ENCODE results near the gene COG7.
"Not testable (repeated sequence)": the region's sequence is repeated elsewhere in the genome, so short reads cannot be mapped to it uniquely, and the experiment has no call there.

Gene COG7

DNA sequence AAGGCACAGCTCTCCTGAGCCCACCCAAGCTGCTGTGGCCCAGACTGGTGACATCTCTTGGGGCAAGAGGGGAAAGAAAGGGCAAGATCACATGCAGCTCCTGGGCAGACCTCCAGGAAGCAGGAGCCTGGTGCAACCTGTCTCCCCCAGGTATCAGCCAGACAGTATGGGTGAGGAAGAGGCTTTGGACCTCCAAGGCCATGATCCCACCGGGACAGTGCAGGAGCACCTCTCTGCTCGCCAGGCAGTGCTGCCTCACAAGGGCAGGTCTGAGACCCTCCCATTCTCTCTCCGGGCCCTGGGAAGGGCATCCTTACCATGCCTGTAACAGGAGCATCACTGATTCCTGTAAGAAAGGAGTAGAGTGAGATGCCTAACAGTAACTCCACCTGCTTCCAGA lies 25.6 kb upstream of the COG7 start:
- DNase-seq (ENCODE audit: extremely low read depth in 1 of 2, low read depth in 1 of 2) = no peak

DNA sequence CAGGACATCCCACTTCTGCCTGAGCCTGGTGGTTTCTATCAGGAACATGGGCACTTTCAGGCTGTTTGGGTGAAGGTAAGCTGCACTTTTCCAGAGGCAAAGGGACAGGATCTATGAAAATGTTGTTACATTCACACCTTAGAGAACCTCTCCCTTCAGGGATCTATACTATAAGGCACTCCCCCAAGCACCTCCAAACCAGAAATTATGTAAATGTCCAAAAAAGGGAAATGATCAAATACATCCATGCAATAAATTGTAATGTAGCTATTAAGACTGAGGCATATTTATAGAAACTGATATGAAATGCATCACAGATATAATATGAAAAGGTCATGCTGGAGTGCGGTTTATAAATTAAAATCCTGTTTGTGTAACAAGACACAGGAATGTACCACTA lies 23.3 kb upstream of the COG7 start:
- no peak for DNase-seq (ENCODE audit: extremely low read depth in 1 of 2, low read depth in 1 of 2)

DNA sequence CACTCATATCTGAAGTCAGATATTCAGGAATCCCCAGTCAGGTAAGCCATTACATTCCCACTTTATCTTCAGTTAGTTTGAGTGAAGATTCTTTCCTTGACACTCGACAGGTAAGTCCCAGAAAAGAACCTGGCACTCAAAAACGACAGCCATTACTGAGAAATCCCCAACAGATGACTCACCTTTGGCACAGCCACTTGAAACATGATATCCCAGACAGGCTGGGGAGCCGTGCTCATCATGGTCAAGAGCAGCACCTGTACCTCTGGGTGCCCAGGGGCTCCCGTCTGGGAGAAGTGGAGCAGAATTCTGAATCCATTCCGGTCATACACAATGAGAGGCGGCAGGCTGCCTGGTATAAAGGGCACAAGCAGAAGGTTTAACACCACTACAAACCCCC lies 16.8 kb upstream of the COG7 start:
- DNase-seq (ENCODE audit: extremely low read depth in 1 of 2, low read depth in 1 of 2) = no peak

DNA sequence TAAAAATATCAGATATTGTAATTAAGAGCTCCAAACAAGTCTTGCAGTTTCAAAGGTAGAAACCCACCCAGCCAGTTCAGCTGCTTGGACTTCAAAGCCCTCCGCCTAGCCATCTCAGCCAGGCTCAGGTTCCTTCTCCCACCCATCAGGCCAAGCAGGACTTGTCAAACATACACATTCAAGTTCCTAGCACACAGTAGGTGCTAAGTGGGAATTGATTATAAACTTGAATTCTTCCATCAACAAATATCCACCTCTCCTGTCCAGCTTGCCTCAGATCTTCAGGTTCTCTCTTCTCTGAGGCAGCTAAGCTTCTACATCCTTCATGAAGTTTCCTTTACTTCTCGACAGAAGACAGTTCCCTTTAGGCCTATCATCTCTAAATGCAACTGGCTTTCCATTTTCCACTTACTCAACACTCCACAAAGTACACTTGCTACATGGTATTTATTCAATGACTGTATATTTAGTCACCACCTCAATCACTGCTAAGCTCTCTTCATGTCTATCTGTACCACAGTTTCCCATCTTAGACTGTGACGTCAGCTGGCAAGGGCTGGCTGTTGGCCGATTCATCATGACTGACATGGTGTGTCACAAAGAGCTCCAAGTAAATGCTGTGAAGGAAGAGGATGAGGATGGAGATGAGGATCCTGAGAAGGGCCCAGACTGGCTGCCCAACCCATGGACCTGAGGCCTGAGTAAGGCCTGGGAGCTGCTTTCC lies 13.3 kb upstream of the COG7 start:
- no peak for DNase-seq (ENCODE audit: extremely low read depth in 1 of 2, low read depth in 1 of 2)

DNA sequence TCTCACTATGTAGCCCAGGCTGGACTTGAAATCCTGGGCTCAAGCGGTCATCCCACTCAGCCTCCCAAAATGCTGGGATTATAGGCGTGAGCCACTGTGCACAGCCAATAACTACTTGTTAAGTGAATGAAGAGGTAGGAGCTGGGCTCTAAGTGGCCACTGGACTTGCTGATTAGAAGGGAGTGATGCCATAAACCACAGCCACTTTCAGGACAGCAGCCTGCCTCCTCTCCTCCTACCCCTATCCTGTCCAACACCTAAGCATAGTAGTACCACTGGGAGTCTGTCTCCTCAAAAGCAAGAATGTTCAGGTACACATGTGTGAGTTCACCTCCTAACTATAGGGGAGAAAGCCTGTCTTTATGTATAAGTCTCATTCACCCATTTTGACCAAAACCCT lies 12.2 kb upstream of the COG7 start:
- DNase-seq (ENCODE audit: extremely low read depth in 1 of 2, low read depth in 1 of 2) = no peak

DNA sequence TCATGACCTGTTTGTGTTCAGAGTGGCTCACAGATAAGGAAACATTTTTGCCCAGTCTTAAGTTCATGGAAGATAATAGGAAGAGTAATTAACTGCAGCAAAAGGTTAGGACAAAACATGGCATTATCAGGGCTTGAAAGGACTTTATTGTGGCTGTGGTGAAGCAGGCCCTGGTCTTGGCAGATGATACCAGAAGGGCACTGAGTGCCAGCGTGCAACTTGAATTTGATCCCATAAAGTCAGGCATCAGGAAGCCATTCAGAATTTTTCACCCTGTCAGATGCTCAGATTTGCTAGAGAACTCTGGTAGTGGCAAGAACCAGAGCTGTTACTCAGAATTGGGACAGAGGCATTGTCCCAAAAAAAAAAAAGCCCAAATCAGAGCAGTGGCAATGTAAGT lies 11.2 kb upstream of the COG7 start:
- no peak for DNase-seq (ENCODE audit: extremely low read depth in 1 of 2, low read depth in 1 of 2)

DNA sequence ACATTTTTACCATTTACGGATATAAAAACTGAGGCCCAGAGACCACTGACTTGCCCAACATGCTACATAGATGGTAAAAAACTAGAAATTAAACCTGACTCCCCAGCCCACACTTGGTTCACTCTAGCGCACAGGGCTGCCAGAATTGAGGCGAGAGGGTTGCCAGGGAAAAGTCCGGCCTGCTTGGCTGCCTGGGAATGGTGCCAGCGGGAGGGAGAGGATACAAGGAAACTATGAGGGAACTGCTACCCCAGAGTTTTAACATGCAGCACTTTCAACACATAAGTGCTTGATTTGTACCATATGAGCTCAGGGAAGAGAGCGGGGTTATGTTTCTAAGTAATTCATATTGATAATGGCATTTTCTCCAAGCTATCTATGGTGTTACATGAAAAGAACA lies 10.0 kb upstream of the COG7 start:
- not testable (repeated sequence) for DNase-seq (ENCODE audit: extremely low read depth in 1 of 2, low read depth in 1 of 2)

DNA sequence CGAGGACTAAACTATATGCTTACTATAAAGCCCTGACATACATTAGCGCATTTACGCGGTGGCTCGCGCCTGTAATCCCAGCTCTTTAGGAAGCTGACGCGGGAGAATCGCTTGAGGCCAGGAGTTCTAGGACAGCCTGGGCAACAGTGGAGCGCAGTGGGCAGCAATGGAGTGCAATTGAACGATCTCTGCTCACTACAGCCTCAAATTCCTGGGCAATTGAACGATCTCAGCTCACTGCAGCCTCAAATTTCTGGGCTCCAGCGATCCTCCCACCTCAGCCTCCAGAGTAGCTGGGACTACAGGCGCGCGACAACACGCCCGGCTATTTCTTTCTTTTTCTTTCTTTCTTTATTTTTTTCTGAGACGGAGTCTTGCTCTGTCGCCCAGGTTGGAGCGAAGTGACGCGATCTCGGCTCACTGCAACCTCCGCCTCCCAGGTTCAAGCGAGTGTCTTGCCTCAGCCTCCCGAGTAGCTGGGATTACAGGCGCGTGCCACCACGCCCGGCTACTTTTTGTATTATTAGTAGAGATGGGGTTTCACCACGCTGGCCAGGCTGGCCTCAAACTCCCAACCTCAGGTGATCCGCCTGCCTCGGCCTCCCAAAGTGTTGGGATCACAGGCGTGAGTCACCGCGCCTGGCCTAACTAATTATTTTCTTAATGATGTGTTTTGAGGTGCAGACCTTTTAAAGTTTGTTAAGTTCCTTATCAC lies 506 bp upstream of the COG7 start:
- DNase-seq (ENCODE audit: extremely low read depth in 1 of 2, low read depth in 1 of 2) = no peak

DNA sequence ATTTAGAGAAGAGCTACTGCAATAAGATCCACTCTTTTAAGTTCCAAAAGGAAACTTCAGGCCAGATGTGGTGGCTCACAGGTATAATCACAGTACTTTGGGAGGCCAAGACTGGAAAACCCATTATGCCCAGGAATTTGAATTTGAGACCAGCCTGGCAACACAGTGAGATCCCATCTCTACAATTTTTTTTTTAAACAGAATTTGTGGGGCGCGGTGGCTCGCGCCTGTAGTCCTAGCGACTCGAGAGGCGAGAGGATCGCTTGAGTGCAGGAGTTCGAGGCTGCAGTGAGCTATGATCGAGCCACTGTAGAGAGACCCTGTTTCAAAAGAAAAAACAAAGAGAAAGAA lies 793 bp downstream of the COG7 start:
- no peak for DNase-seq (ENCODE audit: extremely low read depth in 1 of 2, low read depth in 1 of 2)

DNA sequence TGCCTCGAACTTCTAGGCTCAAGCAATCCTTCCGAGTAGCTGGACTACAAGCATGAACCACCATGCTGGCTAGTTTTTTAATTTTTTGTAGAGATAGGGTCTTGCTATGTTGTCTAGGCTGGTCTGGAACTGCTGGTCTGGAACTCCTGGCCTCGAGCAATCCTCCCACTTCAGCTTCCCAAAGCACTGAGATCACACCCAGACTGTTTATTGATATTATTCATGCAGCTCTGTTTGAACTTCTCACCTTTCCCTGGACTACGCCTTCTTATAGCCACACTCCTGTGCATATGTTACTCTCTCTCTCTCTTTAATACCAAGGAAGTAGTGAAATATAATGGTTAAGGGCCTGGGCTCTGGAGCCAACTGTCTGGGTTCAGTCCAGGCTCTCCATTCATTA lies 4.6 kb downstream of the COG7 start:
- DNase-seq (ENCODE audit: extremely low read depth in 1 of 2, low read depth in 1 of 2) = no peak

DNA sequence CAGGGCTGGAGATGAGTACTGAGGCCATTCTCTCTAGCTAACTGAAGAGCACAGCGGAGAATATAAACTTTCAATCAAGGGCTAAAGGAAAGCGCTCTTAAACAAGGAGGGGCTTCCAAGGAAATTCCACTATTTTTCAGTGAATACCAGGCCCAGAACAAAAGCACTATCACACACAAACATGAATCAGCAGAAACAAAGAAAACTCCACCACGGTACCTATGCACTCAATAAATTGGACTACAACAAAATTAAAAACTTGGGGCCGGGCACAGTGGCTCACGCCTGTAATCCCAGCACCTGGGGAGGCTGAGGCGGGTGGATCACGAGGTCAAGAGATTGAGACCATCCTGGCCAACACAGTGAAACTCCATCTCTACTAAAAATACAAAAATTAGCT lies 15.4 kb downstream of the COG7 start:
- DNase-seq (ENCODE audit: extremely low read depth in 1 of 2, low read depth in 1 of 2) = not testable (repeated sequence)

DNA sequence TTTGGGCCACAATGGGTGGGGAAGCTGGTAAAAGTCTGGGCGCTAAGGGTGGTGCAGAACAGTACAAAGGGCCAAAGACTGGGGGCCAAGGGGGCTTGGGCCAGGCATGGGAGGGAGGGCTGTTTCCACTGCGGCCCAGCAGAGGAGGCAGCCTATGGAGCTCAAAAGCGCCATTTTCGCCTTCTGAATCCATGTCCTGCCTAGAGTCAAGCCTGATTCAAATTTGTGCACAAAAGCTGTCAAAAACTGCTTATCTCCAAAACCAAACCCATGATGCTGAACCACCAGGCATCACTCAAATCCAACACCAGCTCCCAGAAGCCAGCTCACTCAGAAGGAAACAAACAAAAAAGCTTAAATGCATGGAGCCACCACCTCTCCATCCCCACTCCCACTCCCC lies 16.0 kb downstream of the COG7 start:
- DNase-seq (ENCODE audit: extremely low read depth in 1 of 2, low read depth in 1 of 2) = no peak

DNA sequence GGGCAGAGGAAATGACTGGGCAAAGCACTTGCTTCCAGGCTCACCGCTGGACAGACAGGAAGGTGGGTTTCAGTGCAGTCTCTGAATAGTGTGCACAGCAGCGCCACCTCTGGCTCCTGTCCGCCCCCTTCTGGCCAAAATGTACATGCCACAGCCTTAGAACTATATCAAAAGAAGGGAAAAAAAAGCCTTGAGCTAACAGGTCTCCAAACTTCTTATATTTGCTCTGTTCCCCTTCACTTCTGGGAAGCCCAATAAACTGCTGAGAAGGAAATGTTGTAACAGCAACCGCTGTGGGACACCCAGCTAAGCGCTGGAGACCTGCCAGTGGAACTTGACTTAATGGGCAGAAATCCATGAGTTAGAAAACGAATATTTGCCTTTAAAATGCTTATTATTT lies 17.5 kb downstream of the COG7 start:
- peak; percentile 16 to 39 for DNase-seq (ENCODE audit: extremely low read depth in 1 of 2, low read depth in 1 of 2)

DNA sequence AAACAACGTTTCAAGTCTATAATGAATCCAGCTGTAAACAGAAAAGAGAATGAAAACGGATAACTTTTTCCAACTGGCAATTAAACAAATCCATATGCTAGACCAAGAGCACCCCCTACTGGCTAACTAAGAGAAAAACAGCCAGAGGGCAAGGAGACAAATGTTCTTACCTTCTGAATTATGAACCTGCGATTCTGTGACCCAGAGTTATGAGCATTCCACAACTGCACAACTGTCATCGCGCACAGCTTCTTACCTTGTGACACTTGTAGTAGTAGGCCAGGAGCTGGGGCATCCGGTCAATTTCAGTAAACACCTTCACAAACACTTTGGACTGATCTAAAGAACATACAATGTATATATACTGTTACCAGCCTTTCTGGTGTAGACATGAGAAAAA lies 18.6 kb downstream of the COG7 start:
- no peak for DNase-seq (ENCODE audit: extremely low read depth in 1 of 2, low read depth in 1 of 2)

DNA sequence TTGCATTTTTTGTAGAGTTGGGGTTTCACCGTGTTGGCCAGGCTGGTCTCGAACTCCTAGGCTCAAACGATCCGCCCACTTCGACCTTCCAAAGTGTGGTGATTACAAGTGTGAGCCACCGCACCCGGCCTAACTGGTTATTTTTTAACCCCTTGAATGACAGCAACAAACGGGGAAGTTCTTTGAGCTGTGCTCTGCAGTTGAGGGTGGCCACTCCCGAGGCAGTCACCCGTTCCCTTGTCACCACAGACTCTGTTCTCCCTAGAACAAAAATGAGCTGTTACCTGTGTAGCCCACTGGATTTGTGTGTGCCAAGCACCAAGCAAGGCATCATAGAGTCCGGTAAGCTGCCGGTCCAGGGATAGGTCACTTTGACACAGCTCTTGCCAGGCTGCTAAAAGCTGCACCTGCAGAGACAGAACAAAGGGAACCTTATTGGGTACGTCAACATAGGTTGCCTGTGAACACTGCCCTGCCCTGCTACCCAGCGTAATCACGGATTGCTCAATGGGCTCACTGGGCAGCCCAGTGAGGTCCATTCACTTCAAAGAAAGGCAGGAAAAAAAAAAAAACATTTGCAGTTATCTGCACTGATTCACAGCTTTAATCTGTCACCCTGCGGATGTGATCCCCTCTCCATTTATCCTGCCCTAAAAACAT lies 19.6 kb downstream of the COG7 start:
- no peak for DNase-seq (ENCODE audit: extremely low read depth in 1 of 2, low read depth in 1 of 2)

DNA sequence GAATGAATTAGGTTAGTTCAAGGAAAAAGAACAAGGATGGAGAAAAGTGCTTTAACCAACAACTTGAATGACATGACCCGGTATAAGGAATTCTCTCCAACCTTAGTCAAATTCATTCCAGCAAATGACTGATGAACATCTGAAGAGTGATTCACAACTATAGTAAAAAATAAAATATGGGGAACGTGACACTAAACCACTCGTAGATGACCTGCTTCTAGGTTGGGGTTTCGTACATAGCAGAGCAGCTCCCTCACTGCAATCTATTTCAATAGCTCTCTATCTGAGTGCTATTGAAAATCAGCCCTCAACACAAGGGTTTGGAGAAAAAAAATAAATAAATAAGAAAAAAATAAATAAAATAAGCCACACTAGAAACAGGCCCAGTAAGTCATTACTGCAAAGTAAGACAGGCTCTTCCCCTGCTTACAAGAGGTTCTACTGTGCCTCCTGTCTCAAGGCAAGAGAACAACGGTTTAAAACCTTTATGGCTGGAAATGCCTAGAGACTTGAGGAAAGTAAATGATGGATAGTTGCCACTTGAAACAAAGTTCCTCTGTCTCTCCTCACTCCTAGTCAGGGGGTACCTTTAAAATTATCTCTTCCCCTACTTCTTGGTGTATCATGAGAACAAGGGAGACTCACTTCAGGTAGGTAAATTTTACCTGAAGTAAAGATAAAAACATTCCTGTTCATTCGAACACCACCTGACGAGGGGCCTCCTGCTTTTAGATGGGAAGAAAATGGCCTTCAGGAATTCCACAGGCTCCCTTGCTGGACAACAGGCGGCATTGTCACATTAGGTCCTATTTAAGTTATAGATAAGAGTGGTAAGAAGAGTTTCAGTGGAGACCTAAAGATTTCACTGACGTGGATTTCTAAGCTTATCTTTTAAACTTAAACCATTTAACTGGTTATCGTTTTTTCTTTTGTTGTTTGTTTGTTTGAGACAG lies 20.5 kb downstream of the COG7 start:
- DNase-seq (ENCODE audit: extremely low read depth in 1 of 2, low read depth in 1 of 2) = no peak

DNA sequence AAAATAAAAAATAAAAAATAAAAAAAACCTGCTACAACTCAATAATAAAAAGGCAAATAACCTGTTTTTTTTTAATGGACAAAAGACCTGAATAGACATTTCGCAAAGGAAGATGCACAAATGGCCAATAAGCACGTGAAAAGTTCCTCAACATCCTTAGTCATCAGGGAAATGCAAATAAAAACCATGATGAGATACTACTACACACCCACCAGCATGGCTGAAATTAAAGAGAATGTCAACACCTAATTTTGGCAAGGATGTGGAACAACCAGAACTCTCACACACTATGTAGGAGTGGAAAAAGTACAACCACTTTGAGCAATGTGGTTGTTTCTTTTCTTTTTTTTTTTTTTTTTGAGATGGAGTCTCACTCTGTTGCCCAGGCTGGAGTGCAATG lies 24.6 kb downstream of the COG7 start:
- no peak for DNase-seq (ENCODE audit: extremely low read depth in 1 of 2, low read depth in 1 of 2)

DNA sequence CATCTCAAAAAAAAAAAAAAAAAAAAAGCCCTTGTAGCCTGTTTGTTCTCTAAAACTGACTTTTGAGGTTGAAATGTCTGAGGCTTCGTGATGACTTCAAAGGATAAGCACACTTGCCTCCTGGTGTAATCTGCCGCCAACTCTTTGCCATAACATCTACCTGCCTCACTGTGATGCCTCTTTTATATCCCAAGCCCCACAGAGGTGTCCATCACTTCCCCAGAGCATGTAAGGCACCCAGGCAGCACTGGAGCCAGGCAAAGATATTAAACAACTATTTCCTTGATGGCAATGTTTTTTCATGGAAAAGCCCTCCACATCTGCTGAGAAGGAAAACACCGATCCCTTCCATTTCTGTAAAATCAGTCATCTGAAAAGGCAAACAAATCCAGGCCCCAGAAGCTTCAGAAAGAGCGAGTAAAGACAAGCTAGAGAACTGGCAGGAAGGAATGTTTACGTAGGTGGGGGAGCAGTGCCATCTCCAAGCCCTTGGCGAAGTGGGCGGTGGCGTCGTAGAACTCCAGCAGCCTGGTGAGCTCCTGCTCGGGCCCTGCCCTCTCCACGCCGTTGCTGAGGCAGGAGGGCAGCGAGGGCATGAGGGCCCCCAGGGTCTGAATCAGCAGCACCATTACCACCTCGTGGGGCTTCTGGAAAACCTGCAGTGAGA lies 28.6 kb downstream of the COG7 start:
- DNase-seq (ENCODE audit: extremely low read depth in 1 of 2, low read depth in 1 of 2) = no peak

DNA sequence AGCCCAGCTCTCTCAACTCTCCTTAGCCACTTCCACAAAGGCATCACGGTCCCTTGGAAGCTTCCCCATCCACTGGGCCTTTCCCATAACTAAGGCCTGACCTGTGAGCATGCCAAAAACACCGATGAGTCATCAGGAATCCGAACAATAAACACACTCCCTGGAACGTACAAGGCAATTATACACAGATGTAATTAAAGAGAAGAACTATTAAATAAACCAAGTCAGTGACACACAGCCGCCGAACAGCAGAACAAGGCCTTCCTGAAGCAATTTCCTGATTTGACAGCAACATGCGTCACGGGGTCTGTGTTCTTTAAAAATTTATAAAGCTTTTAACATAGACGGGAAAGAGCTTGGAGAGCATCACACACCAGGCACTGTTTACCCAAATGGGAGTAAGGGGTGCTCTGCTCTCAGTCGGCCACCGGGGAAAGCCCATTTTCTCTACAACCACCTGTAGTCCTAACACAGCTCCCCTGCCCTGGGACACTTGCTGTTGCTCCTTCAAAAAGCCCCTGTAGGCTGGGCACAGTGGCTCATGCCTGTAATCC lies 29.4 kb downstream of the COG7 start:
- DNase-seq (ENCODE audit: extremely low read depth in 1 of 2, low read depth in 1 of 2) = no peak

DNA sequence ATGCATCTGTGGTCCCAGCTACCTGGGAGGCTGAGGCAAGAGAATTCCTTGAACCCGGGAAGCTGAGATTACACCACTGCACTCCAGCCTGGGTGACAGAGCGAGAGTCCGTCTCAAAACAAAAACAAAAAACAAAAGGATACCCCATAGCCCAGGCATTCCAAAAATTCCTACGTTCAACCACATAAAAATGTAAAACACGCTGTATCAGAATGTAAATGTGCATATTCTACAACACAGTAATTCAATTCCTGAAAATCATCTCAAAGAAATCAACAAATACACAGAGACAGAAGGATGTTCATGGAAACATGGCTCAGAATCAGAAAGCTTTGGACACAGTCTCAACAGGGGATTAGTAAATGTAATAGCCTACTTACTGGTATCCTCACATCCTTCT lies 33.0 kb downstream of the COG7 start:
- no peak for DNase-seq (ENCODE audit: extremely low read depth in 1 of 2, low read depth in 1 of 2)

Data from activated CD8-positive, alpha-beta memory T cell treated with anti-CD3 and anti-CD28 coated beads for 1 hour (primary cell).